Non-pigmented ciliary epithelial cell (primary cell): ENCODE measurements around the gene GUCA1C.

Experiments used
- DNase-seq: peaks from one replicate; pipeline ENCODE4 v3.0.0-alpha.2; 2010; ENCODE audit warnings: low read depth

Gene GUCA1C

GRCh38 chr3:108953700-108954099, at the start of gene GUCA1C:
Gene GUCA1C, minus strand, starts transcription at chr3:108953879. Its CDS starts 117 bp downstream, at chr3:108953762.
- DNase-seq: no peak

- DNase-seq: no peak
Measured at GRCh38 chr3:108998436-108998835, 44.8 kb upstream of the GUCA1C start.

GRCh38 chr3:108985844-108986243, 32.2 kb upstream of the GUCA1C start:
- DNase-seq: no peak

- no peak for DNase-seq
Measured at GRCh38 chr3:108983051-108983450, 29.4 kb upstream of the GUCA1C start.

GRCh38 chr3:108976058-108976457, 22.4 kb upstream of the GUCA1C start:
- DNase-seq: no peak

GRCh38 chr3:108973019-108973418, 19.3 kb upstream of the GUCA1C start:
- no peak for DNase-seq

- DNase-seq: no peak
Measured at GRCh38 chr3:108972482-108972881, 18.8 kb upstream of the GUCA1C start.

GRCh38 chr3:108970561-108970960, 16.9 kb upstream of the GUCA1C start:
- DNase-seq: no peak

- no peak for DNase-seq
Measured at GRCh38 chr3:108966773-108967172, 13.1 kb upstream of the GUCA1C start.

GRCh38 chr3:108959017-108959416, 5.3 kb upstream of the GUCA1C start:
- DNase-seq: no peak

GRCh38 chr3:108953210-108953609, 469 bp downstream of the GUCA1C start:
- no peak for DNase-seq

GRCh38 chr3:108951820-108952501, 1.7 kb downstream of the GUCA1C start:
- DNase-seq: no peak

GRCh38 chr3:108947855-108948254, 5.8 kb downstream of the GUCA1C start:
- no peak for DNase-seq

GRCh38 chr3:108946292-108947285, 7.1 kb downstream of the GUCA1C start:
- DNase-seq: peak; percentile 37

GRCh38 chr3:108940568-108941263, 13.0 kb downstream of the GUCA1C start:
- no peak for DNase-seq

- DNase-seq: no peak
Measured at GRCh38 chr3:108940166-108940565, 13.5 kb downstream of the GUCA1C start.

- DNase-seq: no peak
Measured at GRCh38 chr3:108936924-108937689, 16.6 kb downstream of the GUCA1C start.

- DNase-seq: no peak
Measured at GRCh38 chr3:108931035-108931434, 22.6 kb downstream of the GUCA1C start.

- DNase-seq: no peak
Measured at GRCh38 chr3:108918866-108919265, 34.8 kb downstream of the GUCA1C start.

- DNase-seq: peak; percentile 17
Measured at GRCh38 chr3:108914774-108915641, 38.7 kb downstream of the GUCA1C start.

- DNase-seq: no peak
Measured at GRCh38 chr3:108909799-108910198, 43.9 kb downstream of the GUCA1C start.
